ENCODE data around the gene STUB1.

DNA sequence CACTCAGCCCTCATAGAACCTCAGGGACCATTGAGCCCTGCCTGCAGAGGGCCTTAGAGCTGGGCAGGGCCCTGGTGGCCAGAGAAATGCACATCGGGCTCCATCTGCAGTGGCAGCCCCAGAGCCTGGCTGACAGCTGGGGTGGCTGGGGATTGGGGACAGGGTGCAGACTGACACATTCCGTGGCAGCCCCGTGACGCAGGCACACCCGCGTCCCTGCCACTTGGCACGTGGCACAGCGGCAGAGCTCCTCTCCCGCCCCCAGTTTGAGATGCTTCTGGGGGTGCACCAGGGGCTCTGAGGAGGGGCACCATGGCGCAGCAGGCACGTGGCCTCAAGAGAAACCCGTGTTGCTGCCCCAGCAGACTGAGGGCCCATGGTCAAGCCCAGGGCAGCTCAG is 23.2 kb downstream of the STUB1 start:
- TF ChIP-seq OSR1 (CRISPR knock-in tag; IDR thresholded peaks at IDR 0.05) = no peak
- no peak for TF ChIP-seq ZFP30 (CRISPR knock-in tag; IDR thresholded peaks at IDR 0.05)
- TF ChIP-seq, protein P1, sequence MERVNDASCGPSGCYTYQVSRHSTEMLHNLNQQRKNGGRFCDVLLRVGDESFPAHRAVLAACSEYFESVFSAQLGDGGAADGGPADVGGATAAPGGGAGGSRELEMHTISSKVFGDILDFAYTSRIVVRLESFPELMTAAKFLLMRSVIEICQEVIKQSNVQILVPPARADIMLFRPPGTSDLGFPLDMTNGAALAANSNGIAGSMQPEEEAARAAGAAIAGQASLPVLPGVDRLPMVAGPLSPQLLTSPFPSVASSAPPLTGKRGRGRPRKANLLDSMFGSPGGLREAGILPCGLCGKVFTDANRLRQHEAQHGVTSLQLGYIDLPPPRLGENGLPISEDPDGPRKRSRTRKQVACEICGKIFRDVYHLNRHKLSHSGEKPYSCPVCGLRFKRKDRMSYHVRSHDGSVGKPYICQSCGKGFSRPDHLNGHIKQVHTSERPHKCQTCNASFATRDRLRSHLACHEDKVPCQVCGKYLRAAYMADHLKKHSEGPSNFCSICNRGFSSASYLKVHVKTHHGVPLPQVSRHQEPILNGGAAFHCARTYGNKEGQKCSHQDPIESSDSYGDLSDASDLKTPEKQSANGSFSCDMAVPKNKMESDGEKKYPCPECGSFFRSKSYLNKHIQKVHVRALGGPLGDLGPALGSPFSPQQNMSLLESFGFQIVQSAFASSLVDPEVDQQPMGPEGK (CRISPR knock-in tag; IDR thresholded peaks at IDR 0.05; ENCODE audit: borderline replicate concordance) = no peak
- no peak for TF ChIP-seq ZNF8 (CRISPR knock-in tag; IDR thresholded peaks at IDR 0.05)
- TF ChIP-seq ZFP3 (CRISPR knock-in tag; IDR thresholded peaks at IDR 0.05) = no peak
- TF ChIP-seq, protein P2, sequence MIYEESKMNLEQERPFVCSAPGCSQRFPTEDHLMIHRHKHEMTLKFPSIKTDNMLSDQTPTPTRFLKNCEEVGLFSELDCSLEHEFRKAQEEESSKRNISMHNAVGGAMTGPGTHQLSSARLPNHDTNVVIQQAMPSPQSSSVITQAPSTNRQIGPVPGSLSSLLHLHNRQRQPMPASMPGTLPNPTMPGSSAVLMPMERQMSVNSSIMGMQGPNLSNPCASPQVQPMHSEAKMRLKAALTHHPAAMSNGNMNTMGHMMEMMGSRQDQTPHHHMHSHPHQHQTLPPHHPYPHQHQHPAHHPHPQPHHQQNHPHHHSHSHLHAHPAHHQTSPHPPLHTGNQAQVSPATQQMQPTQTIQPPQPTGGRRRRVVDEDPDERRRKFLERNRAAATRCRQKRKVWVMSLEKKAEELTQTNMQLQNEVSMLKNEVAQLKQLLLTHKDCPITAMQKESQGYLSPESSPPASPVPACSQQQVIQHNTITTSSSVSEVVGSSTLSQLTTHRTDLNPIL (CRISPR knock-in tag; IDR thresholded peaks at IDR 0.05; ENCODE audit: low read depth) = no peak

All from SK-N-SH treated with all-trans-retinoic acid at 6 μM for 48 hours (cell line).